HG03460 (cell line): ENCODE results near the gene SIGLEC11.
"Not testable (repeated sequence)": the region's sequence is repeated elsewhere in the genome, so short reads cannot be mapped to it uniquely, and the experiment has no call there.

Source experiments
- ATAC-seq: cut with Tn5 transposase; IDR thresholded peaks from one replicate; pipeline ENCODE4 v1.9.1; 2021; ENCODE audit not compliant: unreplicated experiment

Gene SIGLEC11

GRCh38 chr19:49960980-49961379, at the start of gene SIGLEC11:
Gene SIGLEC11, minus strand, starts transcription at chr19:49961172. Its CDS starts 91 bp downstream, at chr19:49961081.
- ATAC-seq: not testable (repeated sequence)

- no peak for ATAC-seq
Observed at GRCh38 chr19:50008532-50008931, 47.6 kb upstream of the SIGLEC11 start.

GRCh38 chr19:50007947-50008346, 47.0 kb upstream of the SIGLEC11 start:
- ATAC-seq: no peak

GRCh38 chr19:50007170-50007569, 46.2 kb upstream of the SIGLEC11 start:
- no peak for ATAC-seq

GRCh38 chr19:50005428-50005827, 44.5 kb upstream of the SIGLEC11 start:
- no peak for ATAC-seq

GRCh38 chr19:50003810-50004419, 42.9 kb upstream of the SIGLEC11 start:
- no peak for ATAC-seq

- no peak for ATAC-seq
Observed at GRCh38 chr19:50003254-50003788, 42.3 kb upstream of the SIGLEC11 start.

- no peak for ATAC-seq
Observed at GRCh38 chr19:50002386-50002960, 41.5 kb upstream of the SIGLEC11 start.

GRCh38 chr19:50001775-50002174, 40.8 kb upstream of the SIGLEC11 start:
- no peak for ATAC-seq

GRCh38 chr19:50000841-50001557, 40.0 kb upstream of the SIGLEC11 start:
- ATAC-seq: no peak

GRCh38 chr19:50000038-50000840, 39.3 kb upstream of the SIGLEC11 start:
- no peak for ATAC-seq

- no peak for ATAC-seq
Observed at GRCh38 chr19:49999371-50000010, 38.5 kb upstream of the SIGLEC11 start.

GRCh38 chr19:49997709-49998108, 36.7 kb upstream of the SIGLEC11 start:
- no peak for ATAC-seq

- no peak for ATAC-seq
Observed at GRCh38 chr19:49988433-49988832, 27.5 kb upstream of the SIGLEC11 start.

- no peak for ATAC-seq
Observed at GRCh38 chr19:49988007-49988406, 27.0 kb upstream of the SIGLEC11 start.

GRCh38 chr19:49987159-49987698, 26.3 kb upstream of the SIGLEC11 start:
- ATAC-seq: peak; percentile 49

- ATAC-seq: no peak
Observed at GRCh38 chr19:49986354-49986753, 25.4 kb upstream of the SIGLEC11 start.

- ATAC-seq: no peak
Observed at GRCh38 chr19:49985871-49986270, 24.9 kb upstream of the SIGLEC11 start.

GRCh38 chr19:49984491-49984890, 23.5 kb upstream of the SIGLEC11 start:
- ATAC-seq: no peak

- ATAC-seq: no peak
Observed at GRCh38 chr19:49983645-49984229, 22.8 kb upstream of the SIGLEC11 start.
